Measurements from ENCODE around the gene CCDC106.

DNA sequence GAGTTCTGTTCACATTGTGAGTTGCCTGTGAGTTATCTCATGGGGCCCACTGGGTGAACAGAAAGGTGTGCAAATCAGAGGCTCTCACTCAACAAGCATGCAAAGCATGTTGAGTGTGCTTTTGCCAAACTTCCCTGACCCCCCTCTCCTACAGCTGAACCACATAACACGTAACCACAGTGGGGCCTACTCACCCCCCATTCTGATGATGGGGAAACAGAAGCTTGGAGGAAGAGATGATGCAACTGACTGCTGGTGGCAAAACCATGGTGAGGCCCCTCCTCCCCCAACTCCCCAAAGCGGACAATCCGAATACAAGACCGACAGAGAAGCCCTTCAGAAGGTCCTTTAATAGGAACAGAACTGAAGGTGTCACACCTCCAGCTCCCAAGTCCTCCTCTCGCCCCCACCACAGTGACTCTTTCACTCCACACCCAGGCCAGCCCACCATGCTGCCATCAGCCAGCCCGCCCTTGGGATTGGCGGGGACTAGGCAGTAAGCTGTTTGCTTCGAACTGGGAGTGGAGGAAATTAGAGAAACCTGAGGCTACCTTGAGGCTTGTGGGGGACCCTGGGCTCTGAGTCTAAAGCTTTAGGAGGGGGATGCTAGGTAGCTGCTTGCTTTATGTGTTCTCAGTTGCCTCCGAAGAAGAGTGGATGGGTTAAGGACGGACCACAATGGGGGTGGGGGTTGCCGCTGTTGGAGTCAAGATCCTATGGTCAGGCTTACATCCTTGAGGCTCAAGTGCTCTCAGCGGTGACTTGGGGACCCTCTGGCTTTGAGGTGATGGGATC lies 27.4 kb upstream of the CCDC106 start:
- TF ChIP-seq, protein P1, sequence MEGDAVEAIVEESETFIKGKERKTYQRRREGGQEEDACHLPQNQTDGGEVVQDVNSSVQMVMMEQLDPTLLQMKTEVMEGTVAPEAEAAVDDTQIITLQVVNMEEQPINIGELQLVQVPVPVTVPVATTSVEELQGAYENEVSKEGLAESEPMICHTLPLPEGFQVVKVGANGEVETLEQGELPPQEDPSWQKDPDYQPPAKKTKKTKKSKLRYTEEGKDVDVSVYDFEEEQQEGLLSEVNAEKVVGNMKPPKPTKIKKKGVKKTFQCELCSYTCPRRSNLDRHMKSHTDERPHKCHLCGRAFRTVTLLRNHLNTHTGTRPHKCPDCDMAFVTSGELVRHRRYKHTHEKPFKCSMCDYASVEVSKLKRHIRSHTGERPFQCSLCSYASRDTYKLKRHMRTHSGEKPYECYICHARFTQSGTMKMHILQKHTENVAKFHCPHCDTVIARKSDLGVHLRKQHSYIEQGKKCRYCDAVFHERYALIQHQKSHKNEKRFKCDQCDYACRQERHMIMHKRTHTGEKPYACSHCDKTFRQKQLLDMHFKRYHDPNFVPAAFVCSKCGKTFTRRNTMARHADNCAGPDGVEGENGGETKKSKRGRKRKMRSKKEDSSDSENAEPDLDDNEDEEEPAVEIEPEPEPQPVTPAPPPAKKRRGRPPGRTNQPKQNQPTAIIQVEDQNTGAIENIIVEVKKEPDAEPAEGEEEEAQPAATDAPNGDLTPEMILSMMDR (optimal IDR thresholded peaks at IDR 0.05 in 1 of 3, IDR thresholded peaks at IDR 0.05 in 1 of 3, conservative IDR thresholded peaks at IDR 0.05 in 1 of 3; ENCODE audit: extremely low read depth in 1 of 3, insufficient read depth in 2 of 3, low read length in 3 of 3): no peak
- no peak for TF ChIP-seq EZH2 (IDR thresholded peaks at IDR 0.05; ENCODE audit: low read length)

Data from keratinocyte (primary cell).